OCI-LY1 (cell line): Measurements from ENCODE around the gene CMIP.

Experiments used
- H2AFZ ChIP-seq: fragments of 200-600 bp; sonication (generic), shearing (Covaris generic); 2 replicates; pipeline ENCODE4 v1.6.0; 2014; ENCODE audit warnings: antibody characterized with exemption, mild to moderate bottlenecking, low read length
- H3F3A ChIP-seq: fragments of 200-600 bp; sonication (generic), shearing (Covaris generic); 2 replicates; pipeline ENCODE4 v1.6.0; 2014; ENCODE audit warnings: mild to moderate bottlenecking, antibody characterized with exemption, low read length, moderate library complexity; ENCODE audit not compliant: insufficient read depth
- H3K27ac ChIP-seq: fragments of 200-600 bp; sonication (generic); 2 replicates; pipeline ENCODE4 v1.5.1; 2014; ENCODE audit warnings: low read length, mixed run types, mild to moderate bottlenecking, low read depth; ENCODE audit not compliant: poor library complexity, severe bottlenecking
- H3K27me3 ChIP-seq: fragments of 200-600 bp; sonication (generic); 2 replicates; pipeline ENCODE4 v1.6.0; 2014; ENCODE audit warnings: antibody characterized with exemption, mild to moderate bottlenecking, low read length, moderate library complexity; ENCODE audit not compliant: insufficient read depth
- H3K36me3 ChIP-seq: fragments of 200-600 bp; sonication (generic); 2 replicates; pipeline ENCODE4 v1.6.1; 2014; ENCODE audit warnings: mild to moderate bottlenecking, antibody characterized with exemption, low read length, moderate library complexity, mixed read lengths; ENCODE audit not compliant: insufficient read depth
- H3K4me1 ChIP-seq: fragments of 200-600 bp; sonication (generic); 2 replicates; pipeline ENCODE4 v1.5.1; 2014; ENCODE audit warnings: mild to moderate bottlenecking, low read length, moderate library complexity; ENCODE audit not compliant: insufficient read depth, severe bottlenecking
- H3K4me2 ChIP-seq: fragments of 200-600 bp; sonication (generic), shearing (Covaris generic); 2 replicates; pipeline ENCODE4 v1.6.1; 2014; ENCODE audit warnings: low read length
- H3K4me3 ChIP-seq: fragments of 200-600 bp; sonication (generic); 2 replicates; pipeline ENCODE4 v1.5.1; 2014; ENCODE audit warnings: low read length, low read depth, mild to moderate bottlenecking, mixed read lengths; ENCODE audit not compliant: poor library complexity, severe bottlenecking
- H3K79me2 ChIP-seq: fragments of 200-600 bp; shearing (Covaris generic); 2 replicates; pipeline ENCODE4 v1.6.1; 2016; ENCODE audit warnings: mixed run types, low read length, mixed read lengths; ENCODE audit not compliant: insufficient read depth
- H3K9ac ChIP-seq: fragments of 200-600 bp; sonication (generic), shearing (Covaris generic); 2 replicates; pipeline ENCODE4 v1.6.1; 2014; ENCODE audit warnings: mild to moderate bottlenecking, low read length, mixed read lengths
- H3K9me2 ChIP-seq: fragments of 200-600 bp; sonication (generic), shearing (Covaris generic); 2 replicates; pipeline ENCODE4 v1.6.1; 2014; ENCODE audit warnings: low read depth, mild to moderate bottlenecking, low read length, mixed read lengths
- H3K9me3 ChIP-seq: fragments of 200-600 bp; shearing (Covaris generic); 2 replicates; pipeline ENCODE4 v1.6.1; 2014; ENCODE audit warnings: low read length, mixed read lengths
- H4K20me1 ChIP-seq: fragments of 200-600 bp; sonication (generic), shearing (Covaris generic); 2 replicates; pipeline ENCODE4 v1.6.0; 2016; ENCODE audit warnings: mild to moderate bottlenecking, low read length; ENCODE audit not compliant: insufficient read depth
- CTCF ChIP-seq: fragments of 200-600 bp; sonication (generic), shearing (Covaris generic); IDR thresholded peaks from 2 replicates; pipeline ENCODE4 v1.5.1; 2017; ENCODE audit warnings: mild to moderate bottlenecking, antibody characterized with exemption, low read length, moderate library complexity, mixed read lengths
- EZH2 ChIP-seq: fragments of 200-600 bp; sonication (generic), shearing (Covaris generic); IDR thresholded peaks from 2 replicates; pipeline ENCODE4 v1.8.0; 2017; ENCODE audit warnings: borderline replicate concordance, mixed run types, mild to moderate bottlenecking, antibody characterized with exemption, low read length, moderate library complexity, mixed read lengths

The CMIP gene

GRCh38 chr16:81634380-81635062 is 189.9 kb downstream of the CMIP start:
- no peaks in the 10 kb centered on the region for H4K20me1 ChIP-seq
- H3K27ac ChIP-seq = no peak overlapping the region
- no peaks in the 10 kb centered on the region for H3K9me3 ChIP-seq
- H3K4me3 ChIP-seq = no peak overlapping the region
- TF ChIP-seq CTCF = no peak
- no peak for TF ChIP-seq EZH2
- H3K79me2 ChIP-seq = no peaks in the 10 kb centered on the region
- no peak overlapping the region for H3K4me2 ChIP-seq
- no peak overlapping the region for H2AFZ ChIP-seq
- peaks cover 7% of the 10 kb centered on the region; the same call in 1 of the 2 replicates for H3K36me3 ChIP-seq
- H3K4me1 ChIP-seq = no peaks in the 10 kb centered on the region
- no peaks in the 10 kb centered on the region for H3F3A ChIP-seq
- no peaks in the 10 kb centered on the region for H3K9me2 ChIP-seq
- H3K27me3 ChIP-seq = no peaks in the 10 kb centered on the region
- H3K9ac ChIP-seq = no peak overlapping the region

- Histone ChIP-seq H3K9me2 (no peaks in the 10 kb centered on the region), H3K9me3 (no peaks in the 10 kb centered on the region), H4K20me1 (no peaks in the 10 kb centered on the region), H3K4me3 (no peak overlapping the region), H3K4me2 (no peak overlapping the region), H3K9ac (no peak overlapping the region), H3K4me1 (no peaks in the 10 kb centered on the region), H3K27me3 (no peaks in the 10 kb centered on the region), H2AFZ (no peak overlapping the region), H3K79me2 (no peaks in the 10 kb centered on the region), H3K36me3 (peaks cover 7% of the 10 kb centered on the region; the same call in 1 of the 2 replicates), H3F3A (no peaks in the 10 kb centered on the region), H3K27ac (no peak overlapping the region)
- TF ChIP-seq EZH2 (no peak), CTCF (no peak)
Observed at GRCh38 chr16:81635063-81635937, 190.7 kb downstream of the CMIP start.

- Histone ChIP-seq H3K4me1 (no peaks in the 10 kb centered on the region), H2AFZ (no peak overlapping the region), H3K36me3 (peaks cover 15% of the 10 kb centered on the region; the same call in 1 of the 2 replicates), H3K27me3 (no peaks in the 10 kb centered on the region), H3K9ac (no peak overlapping the region), H3K4me2 (no peak overlapping the region), H3K79me2 (no peaks in the 10 kb centered on the region), H3F3A (no peaks in the 10 kb centered on the region), H3K9me2 (no peaks in the 10 kb centered on the region), H3K9me3 (no peaks in the 10 kb centered on the region), H4K20me1 (no peaks in the 10 kb centered on the region), H3K27ac (no peak overlapping the region), H3K4me3 (no peak overlapping the region)
- TF ChIP-seq EZH2 (no peak), CTCF (no peak)
Observed at GRCh38 chr16:81636298-81636993, 191.8 kb downstream of the CMIP start.
